Spleen (tissue), 11 donors: ENCODE results near the gene SETX. TPM values are rescaled to one million over a fixed set of nuclear protein-coding genes. Genes with fewer than 3 reads are reported as not detected.
A peak's percentile ranks its signal among the peaks of the same experiment; 100 is the strongest.

Experiments
- DNase-seq: peaks from one replicate; pipeline ENCODE4 v3.0.0-alpha.2; 2020
- H3K27ac ChIP-seq, 8 donors: fragments of 200-600 bp; sonication (generic) in 7 of 8; 1 replicate in 4 of 8; 2 replicates in 4 of 8; pipeline versions ENCODE4 v1.5.0 to v1.8.0; 2016 to 2021; ENCODE audit warnings: inconsistent platforms in 4 of 8, mild to moderate bottlenecking in 4 of 8, moderate library complexity in 1 of 8
- H3K27me3 ChIP-seq, 7 donors: fragments of 200-600 bp; sonication (generic) in 6 of 7; replicated peaks in 1 of 7; 1 replicate in 4 of 7; 2 replicates in 3 of 7; pipeline versions ENCODE4 v1.5.0 to v1.8.0; 2016 to 2021; ENCODE audit warnings: inconsistent platforms in 3 of 7, mild to moderate bottlenecking in 1 of 7
- H3K36me3 ChIP-seq, 6 donors: fragments of 200-600 bp; sonication (generic) in 5 of 6; 1 replicate in 4 of 6; 2 replicates in 2 of 6; pipeline versions ENCODE4 v1.5.0 to v1.8.0; 2016 to 2021; ENCODE audit warnings: inconsistent platforms in 2 of 6
- H3K4me1 ChIP-seq, 6 donors: fragments of 200-600 bp; sonication (generic) in 5 of 6; 1 replicate in 3 of 6; 2 replicates in 3 of 6; pipeline versions ENCODE4 v1.5.0 to v1.8.0; 2016 to 2021; ENCODE audit warnings: inconsistent platforms in 3 of 6
- H3K4me3 ChIP-seq, 8 donors: fragments of 200-600 bp; sonication (generic) in 7 of 8; 1 replicate in 4 of 8; 2 replicates in 4 of 8; pipeline versions ENCODE4 v1.5.0 to v1.8.0; 2016 to 2021; ENCODE audit warnings: inconsistent platforms in 4 of 8, mild to moderate bottlenecking in 4 of 8, moderate library complexity in 2 of 8
- H3K9me3 ChIP-seq, 8 donors: fragments of 200-600 bp; sonication (generic) in 7 of 8; 1 replicate in 4 of 8; 2 replicates in 4 of 8; pipeline versions ENCODE4 v1.5.0 to v1.8.0; 2016 to 2021; ENCODE audit warnings: inconsistent platforms in 4 of 8
- CTCF ChIP-seq, 11 experiments: fragments of 200-600 bp in 7 of 11; fragments of 450-650 bp in 4 of 11; sonication (generic) in 4 of 11; IDR thresholded peaks in 8 of 11; conservative IDR thresholded peaks in 3 of 11; 1 replicate in 7 of 11; 2 replicates in 4 of 11; pipeline versions ENCODE4 v1.4.0 to v1.8.0; 2016 to 2021; ENCODE audit warnings: antibody characterized with exemption in 11 of 11, inconsistent platforms in 4 of 11, mild to moderate bottlenecking in 1 of 11
- POLR2A ChIP-seq, 3 donors: fragments of 450-650 bp; IDR thresholded peaks; one replicate each; pipeline ENCODE4 v1.5.1; 2017; ENCODE audit warnings: antibody characterized with exemption in 3 of 3, mild to moderate bottlenecking in 1 of 3
- POLR2AphosphoS5 ChIP-seq, 3 donors: sonication (generic); formaldehyde crosslinking; IDR thresholded peaks; one replicate each; pipeline ENCODE4 v1.5.1; 2017; ENCODE audit warnings: antibody characterized with exemption in 3 of 3
- WGBS, 5 donors: extraction: QIAGEN DNeasy Blood & Tissue Kit in 3 of 5; methylation state at CpG; one replicate each; pipeline versions ENCODE4 v1.1.5 to v1.1.7; 2013 to 2018; 5-methylcytosine and 5-hydroxymethylcytosine counted together
- intact Hi-C: fragments of 100-400 bp; cut with DNase I; formaldehyde crosslinking; loops from one replicate; pipeline ENCODE4 v1.15.0; 2023; ENCODE audit warnings: low total_unique reads
- polyA plus RNA-seq, 3 donors: library from polyadenylated mRNA; stranded (reverse); fragments of 200-250 nt; gene quantifications; one replicate each; pipeline ENCODE4 v1.2.1, GENCODE V29; 2013
- total RNA-seq, 7 donors: library from RNA; depleted of rRNA in 3 of 7; stranded (reverse); fragments of >200 nt in 3 of 7; fragmentation: NEBNext Ultra II Directional in 4 of 7; extraction: Animal tissue kit (Norgen Biotek cat#: 25700) in 4 of 7; gene quantifications; one replicate each; pipeline versions ENCODE4 v1.1.0 to v1.2.1, GENCODE V29; 2016 to 2021
- donor health status: healthy with polysubstance abuse.
- donor health status: DM: no; HTN: no; CAD: no; lungs with moderate emphysema.
- donor health status: DM: no; HTN: no; CAD: no.
- donor health status: Bipolar disorder and iron deficiency.
- donor health status: healthy.
- donor health status: DM: no; HTN: no; CAD: no.
- donor health status: DM: yes; HTN: yes; CAD: no.

Gene SETX
- total and polyA plus RNA-seq, 10 donors, result 27.0 to 154 (median 104) TPM

GRCh38 chr9:132239999-132240840 is 114.6 kb downstream of the SETX start:
- peaks cover 0 to 82% (median 5%) of the 10 kb centered on the region in 7 donors for H3K27me3 ChIP-seq
- peak; percentile 85 for DNase-seq
- intact Hi-C loops, result loop anchor here (10.0 kb wide), 1 partner anchor 75 kb away; the partner anchor contains the start of gene NTNG2
- no peak for TF ChIP-seq POLR2A (IDR thresholded peaks at IDR 0.05)
- TF ChIP-seq CTCF (IDR thresholded peaks at IDR 0.05 in 8 of 11, conservative IDR thresholded peaks at IDR 0.05 in 3 of 11), result no peak
- no peak for TF ChIP-seq POLR2AphosphoS5 (IDR thresholded peaks at IDR 0.05)
- H3K36me3 ChIP-seq, result no peaks in the 10 kb centered on the region
- peak overlapping the region in 7 of 8 donors; percentile 46 to 86 (median 71) for H3K27ac ChIP-seq
- H3K9me3 ChIP-seq, result no peaks in the 10 kb centered on the region
- 47 to 59% (median 50%) methylated on average over 12 to 21 of the region's 21 CpGs for WGBS, 5 donors
- peak overlapping the region in 6 of 8 donors; percentile 27 to 80 (median 76) for H3K4me3 ChIP-seq
- H3K4me1 ChIP-seq, result peaks cover 4 to 78% (median 44%) of the 10 kb centered on the region in 6 donors

- H3K27me3 ChIP-seq, result peaks cover 0 to 82% (median 5%) of the 10 kb centered on the region in 7 donors
- H3K9me3 ChIP-seq, result no peaks in the 10 kb centered on the region
- DNase-seq, result no peak
- WGBS, 5 donors, result 12 to 21% (median 16%) methylated on average over 3 of the region's 3 CpGs; no CpG with 5 or more reads in 1 of the 5 donors
- no peaks in the 10 kb centered on the region for H3K36me3 ChIP-seq
- H3K27ac ChIP-seq, result peak overlapping the region in 6 of 8 donors; percentile 16 to 86 (median 64)
- no peak for TF ChIP-seq CTCF (IDR thresholded peaks at IDR 0.05 in 8 of 11, conservative IDR thresholded peaks at IDR 0.05 in 3 of 11)
- H3K4me3 ChIP-seq, result peak overlapping the region in 1 of 8 donors; percentile 13
- intact Hi-C loops, result loop anchor here (10.0 kb wide), 1 partner anchor 75 kb away; the partner anchor contains the start of gene NTNG2
- H3K4me1 ChIP-seq, result peaks cover 4 to 71% (median 40%) of the 10 kb centered on the region in 6 donors
Observed at GRCh38 chr9:132239518-132239917, 115.3 kb downstream of the SETX start.

- WGBS, 5 donors, result 53 to 69% (median 57%) methylated on average over 6 to 19 of the region's 19 CpGs
Observed at GRCh38 chr9:132238992-132239391, 115.8 kb downstream of the SETX start.

GRCh38 chr9:132238026-132238972 is 116.5 kb downstream of the SETX start:
- no peak for TF ChIP-seq POLR2AphosphoS5 (IDR thresholded peaks at IDR 0.05)
- no peak for TF ChIP-seq CTCF (IDR thresholded peaks at IDR 0.05 in 8 of 11, conservative IDR thresholded peaks at IDR 0.05 in 3 of 11)
- no peak for TF ChIP-seq POLR2A (IDR thresholded peaks at IDR 0.05)
- Histone ChIP-seq H3K4me3 (peak overlapping the region in 1 of 8 donors; percentile 13), H3K36me3 (no peaks in the 10 kb centered on the region), H3K9me3 (no peaks in the 10 kb centered on the region), H3K27ac (peak overlapping the region in 3 of 8 donors; percentile 81 to 86 (median 86)), H3K27me3 (peaks cover 0 to 78% (median 5%) of the 10 kb centered on the region in 7 donors), H3K4me1 (peaks cover 4 to 59% (median 37%) of the 10 kb centered on the region in 6 donors)
- 76 to 90% (median 80%) methylated on average over 10 to 22 of the region's 22 CpGs for WGBS, 5 donors
- intact Hi-C loops, result loop anchor here (10.0 kb wide), 1 partner anchor 73 kb away; the partner anchor contains the start of gene NTNG2
- no peak for DNase-seq

More at GRCh38 chr9:132238992-132239391, 115.8 kb downstream of the SETX start:
- intact Hi-C loops, result loop anchor here (10.0 kb wide), 1 partner anchor 74 kb away; the partner anchor contains the start of gene NTNG2
- H3K36me3 ChIP-seq, result no peaks in the 10 kb centered on the region
- peak overlapping the region in 5 of 8 donors; percentile 16 to 86 (median 81) for H3K27ac ChIP-seq
- peak overlapping the region in 1 of 8 donors; percentile 13 for H3K4me3 ChIP-seq
- peaks cover 4 to 66% (median 40%) of the 10 kb centered on the region in 6 donors for H3K4me1 ChIP-seq
- H3K27me3 ChIP-seq, result peaks cover 0 to 82% (median 5%) of the 10 kb centered on the region in 7 donors
- no peaks in the 10 kb centered on the region for H3K9me3 ChIP-seq
- peak; percentile 85 for DNase-seq
- TF ChIP-seq POLR2AphosphoS5 (IDR thresholded peaks at IDR 0.05) (peak in 1 of 3 donors; percentile 31), POLR2A (IDR thresholded peaks at IDR 0.05) (no peak)
